H1 (cell line): ENCODE results near the gene XRCC6. TPM values are rescaled to one million over a fixed set of nuclear protein-coding genes. Genes with fewer than 3 reads are reported as not detected.

Source experiments
- BACH1 ChIP-seq: IDR thresholded peaks from 2 replicates; pipeline ENCODE4 v1.6.1; 2012; ENCODE audit warnings: low read length, improper control_type of control experiment
- BCL11A ChIP-seq, 2 experiments: IDR thresholded peaks; one replicate each; pipeline ENCODE4 v1.6.1; 2011; ENCODE audit warnings: low read depth in 2 of 2, low read length in 2 of 2, mild to moderate bottlenecking in 2 of 2
- CEBPB ChIP-seq: IDR thresholded peaks from 2 replicates; pipeline ENCODE4 v1.6.1; 2012; ENCODE audit warnings: low read depth, low read length
- CTBP2 ChIP-seq: IDR thresholded peaks from 2 replicates; pipeline ENCODE4 v1.7.0; 2011; ENCODE audit warnings: borderline replicate concordance, mild to moderate bottlenecking, moderate library complexity, mixed read lengths, low read length; ENCODE audit not compliant: insufficient read depth, insufficient read length
- HDAC6 ChIP-seq: IDR thresholded peaks from one replicate; pipeline ENCODE4 v1.7.1; 2012; ENCODE audit warnings: low read depth, mild to moderate bottlenecking, inconsistent platforms, low read length, moderate library complexity
- MAFK ChIP-seq: IDR thresholded peaks from 2 replicates; pipeline ENCODE4 v1.6.1; 2012; ENCODE audit warnings: low read depth, mild to moderate bottlenecking, improper control_type of control experiment, low read length
- POLR2AphosphoS5 ChIP-seq: IDR thresholded peaks from 2 replicates; pipeline ENCODE4 v1.6.1; 2011; ENCODE audit warnings: low read depth, low read length
- SAP30 ChIP-seq: fragments of 300-600 bp; sonication (generic); IDR thresholded peaks from 2 replicates; pipeline ENCODE4 v1.7.1; 2012; ENCODE audit warnings: low read length, moderate library complexity, mild to moderate bottlenecking, inconsistent platforms; ENCODE audit not compliant: insufficient read depth, insufficient replicate concordance
- SIX5 ChIP-seq: IDR thresholded peaks from 2 replicates; pipeline ENCODE4 v1.6.1; 2011; ENCODE audit warnings: mild to moderate bottlenecking, low read depth, low read length
- SRF ChIP-seq: IDR thresholded peaks from 2 replicates; pipeline ENCODE4 v1.6.1; 2011; ENCODE audit warnings: mild to moderate bottlenecking, low read depth, low read length, moderate library complexity
- YY1 ChIP-seq: IDR thresholded peaks from 2 replicates; pipeline ENCODE4 v1.6.1; 2011; ENCODE audit warnings: low read depth, mild to moderate bottlenecking, low read length
- polyA plus RNA-seq, 7 experiments: library from polyadenylated mRNA; depleted of rRNA in 3 of 7; stranded (reverse) in 5 of 7; unstranded in 2 of 7; fragments of >200 nt in 5 of 7; fragments of 200-250 nt in 2 of 7; gene quantifications; 1 replicate in 5 of 7; 2 replicates in 1 of 7; 4 replicates in 1 of 7; pipeline versions ENCODE4 v1.2.1 to v1.2.3, GENCODE V29; 2011 to 2013; ENCODE audit warnings: missing spikeins in 2 of 7, mixed read lengths in 2 of 7
- total RNA-seq: library from RNA; stranded (reverse); fragmentation: NEBNext Ultra II Directional; extraction: Animal tissue kit (Norgen Biotek cat#: 25700); gene quantifications from 2 replicates; pipeline ENCODE4 v1.2.1, GENCODE V29; 2021
- TF ChIP-seq, protein P1 (sequence below): fragments of 300-600 bp; sonication (generic); IDR thresholded peaks from 2 replicates; pipeline ENCODE4 v1.7.1; 2012; ENCODE audit warnings: low read length, moderate library complexity, mild to moderate bottlenecking, inconsistent platforms; ENCODE audit not compliant: insufficient replicate concordance

Gene XRCC6
- total and polyA plus RNA-seq, 2 of the 8 experiments (the other 6 are each of a cell fraction or from before 2014, with no cell fraction given), result 150 to 490 TPM

DNA sequence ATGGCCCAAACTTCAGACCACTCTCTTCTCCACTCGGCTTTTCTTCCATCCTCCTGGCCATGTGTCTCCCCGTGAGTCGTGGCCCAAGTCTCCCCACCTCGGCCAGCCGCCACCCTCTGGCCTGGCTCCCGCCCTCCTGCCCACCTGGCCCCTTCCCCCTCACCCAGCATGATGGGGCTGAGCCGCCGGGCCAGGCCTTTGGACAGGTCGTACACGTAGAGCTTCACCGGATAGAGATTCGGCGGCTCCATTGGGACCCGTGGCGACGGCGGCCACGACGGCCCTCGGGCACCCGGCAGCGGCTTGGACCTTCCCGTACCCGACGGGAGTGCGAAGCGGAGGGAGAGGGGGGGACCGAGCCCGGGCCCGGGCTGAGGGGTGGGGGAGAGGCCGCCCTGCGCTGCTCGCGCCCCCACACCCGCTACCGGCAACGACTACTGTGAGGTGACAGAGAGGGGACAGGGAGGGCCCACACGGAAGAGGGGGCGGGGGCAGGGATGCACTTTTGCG is 451 bp upstream of the XRCC6 start, which contains the start of gene DESI1 (continued):
- TF ChIP-seq, protein P1, sequence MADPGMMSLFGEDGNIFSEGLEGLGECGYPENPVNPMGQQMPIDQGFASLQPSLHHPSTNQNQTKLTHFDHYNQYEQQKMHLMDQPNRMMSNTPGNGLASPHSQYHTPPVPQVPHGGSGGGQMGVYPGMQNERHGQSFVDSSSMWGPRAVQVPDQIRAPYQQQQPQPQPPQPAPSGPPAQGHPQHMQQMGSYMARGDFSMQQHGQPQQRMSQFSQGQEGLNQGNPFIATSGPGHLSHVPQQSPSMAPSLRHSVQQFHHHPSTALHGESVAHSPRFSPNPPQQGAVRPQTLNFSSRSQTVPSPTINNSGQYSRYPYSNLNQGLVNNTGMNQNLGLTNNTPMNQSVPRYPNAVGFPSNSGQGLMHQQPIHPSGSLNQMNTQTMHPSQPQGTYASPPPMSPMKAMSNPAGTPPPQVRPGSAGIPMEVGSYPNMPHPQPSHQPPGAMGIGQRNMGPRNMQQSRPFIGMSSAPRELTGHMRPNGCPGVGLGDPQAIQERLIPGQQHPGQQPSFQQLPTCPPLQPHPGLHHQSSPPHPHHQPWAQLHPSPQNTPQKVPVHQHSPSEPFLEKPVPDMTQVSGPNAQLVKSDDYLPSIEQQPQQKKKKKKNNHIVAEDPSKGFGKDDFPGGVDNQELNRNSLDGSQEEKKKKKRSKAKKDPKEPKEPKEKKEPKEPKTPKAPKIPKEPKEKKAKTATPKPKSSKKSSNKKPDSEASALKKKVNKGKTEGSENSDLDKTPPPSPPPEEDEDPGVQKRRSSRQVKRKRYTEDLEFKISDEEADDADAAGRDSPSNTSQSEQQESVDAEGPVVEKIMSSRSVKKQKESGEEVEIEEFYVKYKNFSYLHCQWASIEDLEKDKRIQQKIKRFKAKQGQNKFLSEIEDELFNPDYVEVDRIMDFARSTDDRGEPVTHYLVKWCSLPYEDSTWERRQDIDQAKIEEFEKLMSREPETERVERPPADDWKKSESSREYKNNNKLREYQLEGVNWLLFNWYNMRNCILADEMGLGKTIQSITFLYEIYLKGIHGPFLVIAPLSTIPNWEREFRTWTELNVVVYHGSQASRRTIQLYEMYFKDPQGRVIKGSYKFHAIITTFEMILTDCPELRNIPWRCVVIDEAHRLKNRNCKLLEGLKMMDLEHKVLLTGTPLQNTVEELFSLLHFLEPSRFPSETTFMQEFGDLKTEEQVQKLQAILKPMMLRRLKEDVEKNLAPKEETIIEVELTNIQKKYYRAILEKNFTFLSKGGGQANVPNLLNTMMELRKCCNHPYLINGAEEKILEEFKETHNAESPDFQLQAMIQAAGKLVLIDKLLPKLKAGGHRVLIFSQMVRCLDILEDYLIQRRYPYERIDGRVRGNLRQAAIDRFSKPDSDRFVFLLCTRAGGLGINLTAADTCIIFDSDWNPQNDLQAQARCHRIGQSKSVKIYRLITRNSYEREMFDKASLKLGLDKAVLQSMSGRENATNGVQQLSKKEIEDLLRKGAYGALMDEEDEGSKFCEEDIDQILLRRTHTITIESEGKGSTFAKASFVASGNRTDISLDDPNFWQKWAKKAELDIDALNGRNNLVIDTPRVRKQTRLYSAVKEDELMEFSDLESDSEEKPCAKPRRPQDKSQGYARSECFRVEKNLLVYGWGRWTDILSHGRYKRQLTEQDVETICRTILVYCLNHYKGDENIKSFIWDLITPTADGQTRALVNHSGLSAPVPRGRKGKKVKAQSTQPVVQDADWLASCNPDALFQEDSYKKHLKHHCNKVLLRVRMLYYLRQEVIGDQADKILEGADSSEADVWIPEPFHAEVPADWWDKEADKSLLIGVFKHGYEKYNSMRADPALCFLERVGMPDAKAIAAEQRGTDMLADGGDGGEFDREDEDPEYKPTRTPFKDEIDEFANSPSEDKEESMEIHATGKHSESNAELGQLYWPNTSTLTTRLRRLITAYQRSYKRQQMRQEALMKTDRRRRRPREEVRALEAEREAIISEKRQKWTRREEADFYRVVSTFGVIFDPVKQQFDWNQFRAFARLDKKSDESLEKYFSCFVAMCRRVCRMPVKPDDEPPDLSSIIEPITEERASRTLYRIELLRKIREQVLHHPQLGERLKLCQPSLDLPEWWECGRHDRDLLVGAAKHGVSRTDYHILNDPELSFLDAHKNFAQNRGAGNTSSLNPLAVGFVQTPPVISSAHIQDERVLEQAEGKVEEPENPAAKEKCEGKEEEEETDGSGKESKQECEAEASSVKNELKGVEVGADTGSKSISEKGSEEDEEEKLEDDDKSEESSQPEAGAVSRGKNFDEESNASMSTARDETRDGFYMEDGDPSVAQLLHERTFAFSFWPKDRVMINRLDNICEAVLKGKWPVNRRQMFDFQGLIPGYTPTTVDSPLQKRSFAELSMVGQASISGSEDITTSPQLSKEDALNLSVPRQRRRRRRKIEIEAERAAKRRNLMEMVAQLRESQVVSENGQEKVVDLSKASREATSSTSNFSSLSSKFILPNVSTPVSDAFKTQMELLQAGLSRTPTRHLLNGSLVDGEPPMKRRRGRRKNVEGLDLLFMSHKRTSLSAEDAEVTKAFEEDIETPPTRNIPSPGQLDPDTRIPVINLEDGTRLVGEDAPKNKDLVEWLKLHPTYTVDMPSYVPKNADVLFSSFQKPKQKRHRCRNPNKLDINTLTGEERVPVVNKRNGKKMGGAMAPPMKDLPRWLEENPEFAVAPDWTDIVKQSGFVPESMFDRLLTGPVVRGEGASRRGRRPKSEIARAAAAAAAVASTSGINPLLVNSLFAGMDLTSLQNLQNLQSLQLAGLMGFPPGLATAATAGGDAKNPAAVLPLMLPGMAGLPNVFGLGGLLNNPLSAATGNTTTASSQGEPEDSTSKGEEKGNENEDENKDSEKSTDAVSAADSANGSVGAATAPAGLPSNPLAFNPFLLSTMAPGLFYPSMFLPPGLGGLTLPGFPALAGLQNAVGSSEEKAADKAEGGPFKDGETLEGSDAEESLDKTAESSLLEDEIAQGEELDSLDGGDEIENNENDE, result no peak
- TF ChIP-seq BACH1 (no peak), CTBP2 (no peak), CEBPB (no peak), BCL11A (IDR thresholded peaks at IDR 0.05; ENCODE audit: low read depth in 2 of 2, low read length in 2 of 2) (no peak), MAFK (no peak), SIX5 (no peak), HDAC6 (no peak), SRF (no peak), POLR2AphosphoS5 (peak; percentile 8; the same call in 1 of the 2 replicates), YY1 (no peak), SAP30 (no peak)
